SH-SY5Y (cell line): Measurements from ENCODE around the gene GABRA5.

ENCODE experiments used
- GATA2 ChIP-seq: IDR thresholded peaks from 2 replicates; pipeline ENCODE4 v1.6.1; 2011; ENCODE audit warnings: mild to moderate bottlenecking, low read depth, low read length
- GATA3 ChIP-seq: IDR thresholded peaks from 2 replicates; pipeline ENCODE4 v1.6.1; 2011; ENCODE audit warnings: low read depth, mild to moderate bottlenecking, low read length, moderate library complexity

Gene GABRA5

DNA sequence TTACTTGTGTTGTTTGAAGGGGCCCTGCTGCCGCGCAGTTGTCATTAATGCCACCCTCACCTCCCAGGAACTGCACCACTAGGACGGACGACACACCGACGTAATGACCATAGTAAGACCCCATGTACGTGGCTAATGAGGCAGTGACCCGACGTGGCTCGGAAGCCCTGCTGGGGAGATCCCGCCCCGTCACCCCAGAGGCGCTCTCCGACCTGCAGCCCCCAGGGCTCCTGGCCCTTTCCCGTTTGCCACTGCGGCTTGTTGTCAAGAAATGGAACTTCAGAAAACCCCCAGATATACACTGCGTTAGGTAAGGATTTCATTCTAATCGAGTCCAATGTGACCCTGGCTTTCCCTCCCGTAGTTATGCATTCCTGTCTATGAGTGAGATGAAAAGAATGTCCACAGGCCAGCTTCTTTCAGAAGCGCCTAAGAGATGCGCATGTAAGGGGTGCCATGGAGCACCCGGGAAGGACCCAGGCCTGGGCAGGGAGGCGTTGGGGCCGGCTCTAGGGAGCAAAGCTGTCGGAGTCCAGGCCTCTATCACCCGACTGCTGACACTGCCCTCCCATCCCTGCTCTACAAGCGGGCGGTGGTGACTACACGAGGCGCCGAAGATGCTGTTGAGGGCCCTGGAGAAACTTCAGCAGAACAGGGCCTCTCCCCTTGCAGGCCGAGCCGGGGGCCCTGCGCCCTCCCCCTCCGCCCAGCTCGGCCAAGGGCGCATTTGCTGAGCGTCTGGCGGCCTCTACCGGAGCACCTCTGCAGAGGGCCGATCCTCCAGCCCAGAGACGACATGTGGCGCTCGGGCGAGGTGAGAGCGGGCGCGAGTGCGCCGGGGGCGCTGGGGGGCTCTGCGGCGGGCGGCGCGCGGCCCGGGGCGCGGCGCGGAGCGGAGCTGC lies at the start of gene GABRA5:
GABRA5 (plus strand) TSS at position 765 of the 902 bp plus-strand sequence. CDS start 2,187 bp downstream, outside the sequence.
- TF ChIP-seq GATA2 = no peak
- no peak for TF ChIP-seq GATA3

DNA sequence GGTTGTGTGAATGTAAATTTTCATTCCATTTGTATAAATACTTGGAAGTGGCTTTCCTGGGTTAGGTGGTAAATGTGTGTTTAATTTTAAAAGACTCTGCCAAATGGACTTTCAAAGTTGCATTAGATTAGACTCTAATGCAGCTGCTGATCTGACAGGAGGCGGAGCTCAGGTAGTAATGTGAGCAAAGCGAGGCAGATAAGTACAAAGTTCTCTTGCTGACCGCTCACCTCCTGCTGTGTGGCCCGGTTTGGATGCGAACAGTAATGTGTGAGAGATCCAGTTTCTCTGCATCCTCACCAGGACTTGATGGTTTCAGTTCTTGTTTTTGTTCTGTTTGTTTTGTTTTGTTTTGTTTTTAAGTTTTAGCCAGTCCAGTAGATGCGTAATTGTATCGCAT lies 34.9 kb upstream of the GABRA5 start:
- TF ChIP-seq GATA2 = no peak
- TF ChIP-seq GATA3 = no peak

DNA sequence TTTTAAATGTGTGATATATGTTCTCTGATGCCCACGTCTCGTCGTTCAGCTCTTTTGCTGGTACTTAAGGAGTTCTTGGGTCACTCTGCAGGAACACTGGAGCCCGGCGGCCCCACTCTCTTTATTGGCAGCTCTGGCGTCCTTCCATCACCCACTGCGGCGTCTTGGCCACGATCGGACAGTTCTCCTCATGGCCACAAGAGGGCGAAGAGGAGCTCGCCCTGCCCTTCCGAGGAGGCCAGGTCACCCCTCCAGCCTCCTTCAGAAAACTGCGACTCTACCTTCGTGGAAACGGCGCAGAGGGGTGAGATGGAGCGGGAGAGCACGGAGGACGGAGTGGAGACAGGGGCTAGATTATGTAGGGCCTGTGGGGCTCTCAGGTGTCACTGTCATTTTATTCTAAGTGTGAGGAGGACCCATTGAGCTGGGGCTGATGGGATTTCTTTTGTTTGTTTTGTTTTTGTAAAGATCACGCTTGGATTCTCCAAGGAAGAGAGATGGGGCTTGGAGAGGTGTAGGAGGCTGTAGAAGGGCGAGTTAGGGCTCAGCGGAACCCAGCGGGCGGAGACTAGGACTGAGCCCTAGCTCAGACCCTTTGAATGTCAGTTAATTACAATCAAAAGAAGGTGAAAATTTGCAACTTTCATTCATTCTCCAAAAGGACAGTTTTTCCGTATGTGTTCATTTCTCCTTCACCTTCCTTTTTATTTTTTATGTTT lies 28.0 kb upstream of the GABRA5 start:
- TF ChIP-seq GATA2 = no peak
- TF ChIP-seq GATA3 = no peak

DNA sequence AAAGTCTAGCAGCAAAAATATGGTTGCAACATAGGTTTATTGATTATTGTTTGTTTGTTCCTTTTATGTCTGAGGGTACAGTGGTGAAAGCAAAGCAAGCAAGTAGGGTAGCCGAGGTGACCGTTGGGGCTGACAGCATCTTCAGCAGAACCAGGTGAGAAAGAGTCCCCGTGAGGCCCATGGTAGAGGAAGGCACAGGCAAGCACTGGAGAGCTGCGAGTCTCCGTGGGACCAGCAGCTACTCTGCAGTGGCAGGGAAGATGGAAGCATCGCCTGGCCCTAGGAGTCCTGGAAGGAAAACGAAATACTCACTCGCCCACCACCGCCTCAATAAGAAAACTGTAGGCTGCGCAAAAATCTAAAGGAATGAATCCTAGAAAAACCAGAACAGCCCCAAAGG lies 25.3 kb upstream of the GABRA5 start:
- no peak for TF ChIP-seq GATA3
- no peak for TF ChIP-seq GATA2

DNA sequence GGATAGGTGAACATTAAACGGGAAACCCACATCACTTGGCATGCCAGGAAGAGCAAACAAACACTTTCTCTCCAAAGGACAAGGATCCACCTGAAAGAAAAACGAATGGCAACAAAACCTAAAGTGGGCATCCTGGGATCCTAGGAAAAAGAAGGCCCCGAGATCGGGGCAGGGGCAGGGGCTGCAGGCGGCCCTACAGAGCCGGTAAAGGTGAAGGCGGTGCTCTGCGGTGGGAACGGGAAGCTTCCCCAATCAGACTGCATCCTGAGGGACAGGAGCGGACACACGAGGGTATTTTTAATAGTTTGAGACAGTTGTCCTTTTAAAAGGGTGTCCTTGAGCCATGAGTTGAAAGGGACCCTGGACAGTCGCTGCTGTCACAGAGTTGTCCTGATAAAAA lies 24.9 kb upstream of the GABRA5 start:
- no peak for TF ChIP-seq GATA2
- no peak for TF ChIP-seq GATA3

DNA sequence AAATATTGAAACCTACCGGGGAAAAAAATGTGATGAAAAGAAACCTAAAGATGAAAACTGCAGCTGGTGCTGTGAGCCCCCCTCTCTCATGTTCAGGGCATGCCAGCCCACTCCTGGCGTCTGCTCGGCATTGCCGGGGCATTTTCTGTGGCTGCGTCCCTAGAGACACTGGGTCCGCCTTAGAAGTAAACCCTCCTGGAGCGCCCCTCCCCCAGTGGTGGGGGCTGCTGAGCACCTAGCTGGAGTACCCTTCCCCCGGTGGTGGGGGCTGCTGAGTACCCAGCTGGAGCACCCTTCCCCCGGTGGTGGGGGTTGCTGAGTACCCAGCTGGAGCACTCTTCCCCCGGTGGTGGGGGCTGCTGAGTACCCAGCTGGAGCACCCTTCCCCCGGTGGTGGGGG lies 24.5 kb upstream of the GABRA5 start:
- TF ChIP-seq GATA2 = no peak
- no peak for TF ChIP-seq GATA3

DNA sequence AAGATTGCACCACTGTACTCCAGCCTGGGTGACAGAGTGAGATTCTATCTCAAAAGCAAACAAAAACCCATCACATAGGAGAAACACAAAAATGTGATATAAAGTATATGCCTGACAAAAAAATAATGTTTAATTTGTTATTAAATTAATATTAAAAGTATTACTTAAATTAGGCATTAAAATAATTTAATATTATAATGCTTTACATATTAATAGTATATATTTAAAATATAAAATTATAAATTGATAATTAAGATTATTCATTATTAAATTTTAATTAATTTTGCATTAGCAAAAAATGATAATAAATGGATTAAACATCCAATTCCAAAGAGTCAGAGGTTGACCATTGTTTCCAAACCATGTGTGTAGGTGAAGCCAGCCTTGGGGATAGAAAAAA lies 22.0 kb upstream of the GABRA5 start:
- TF ChIP-seq GATA2 (no peak), GATA3 (no peak)

DNA sequence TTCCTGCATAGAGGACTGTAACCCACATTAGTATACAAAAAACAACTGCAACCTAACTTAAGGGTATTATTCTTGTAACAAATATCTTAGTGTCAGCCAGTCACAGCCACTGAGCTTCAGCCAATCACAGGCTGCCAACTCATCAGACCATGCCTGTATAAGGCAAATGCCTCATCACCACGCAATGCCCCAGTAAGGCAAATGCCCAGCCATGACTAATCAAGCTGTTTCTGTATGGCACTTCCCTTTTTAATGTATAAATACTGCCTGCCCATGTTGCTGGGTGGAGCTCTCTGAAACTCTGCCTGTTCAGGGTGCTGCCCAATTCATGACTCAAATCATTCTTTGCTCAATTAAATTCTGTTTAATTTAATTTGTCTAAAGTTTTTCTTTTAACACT lies 18.4 kb upstream of the GABRA5 start:
- TF ChIP-seq GATA3 (no peak), GATA2 (no peak)

DNA sequence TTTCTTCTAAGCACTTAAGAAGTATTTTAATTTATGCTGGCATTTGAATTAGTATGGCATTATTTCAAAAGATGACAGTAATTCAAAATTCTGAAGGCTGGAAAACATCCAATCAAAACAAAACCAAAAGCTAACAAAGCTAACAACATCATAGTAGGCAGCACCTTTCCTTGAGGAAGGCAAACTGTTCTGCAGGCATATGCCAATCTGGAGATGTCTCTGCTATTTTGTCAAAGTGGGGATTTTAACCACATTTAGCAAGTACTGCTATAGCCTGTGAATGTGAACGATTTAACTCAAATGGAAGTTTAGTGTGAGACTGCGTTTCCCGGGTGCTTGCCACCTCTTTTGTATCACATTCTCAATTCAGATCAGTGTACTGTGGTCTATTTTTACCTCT lies 16.7 kb upstream of the GABRA5 start:
- TF ChIP-seq GATA3 (no peak), GATA2 (no peak)

DNA sequence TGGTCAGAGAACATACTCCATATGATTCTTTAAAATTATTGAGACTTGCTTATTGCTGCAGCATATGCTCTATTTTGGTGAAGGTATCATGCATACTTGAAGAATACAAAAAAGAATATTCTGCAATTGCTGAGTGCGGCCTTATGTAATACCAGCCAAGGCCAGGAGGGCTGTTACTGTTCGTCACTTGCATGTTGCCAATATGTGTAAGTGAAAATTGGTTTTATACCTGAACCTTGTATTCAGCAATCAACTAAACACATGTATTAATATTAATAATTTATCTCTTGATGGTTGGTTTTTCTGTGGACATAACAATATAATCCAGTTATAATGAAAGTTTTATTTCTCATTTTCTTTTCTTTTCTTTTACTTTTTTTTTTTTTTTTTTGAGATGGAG lies 13.9 kb upstream of the GABRA5 start:
- TF ChIP-seq GATA3 = no peak
- TF ChIP-seq GATA2 = no peak

DNA sequence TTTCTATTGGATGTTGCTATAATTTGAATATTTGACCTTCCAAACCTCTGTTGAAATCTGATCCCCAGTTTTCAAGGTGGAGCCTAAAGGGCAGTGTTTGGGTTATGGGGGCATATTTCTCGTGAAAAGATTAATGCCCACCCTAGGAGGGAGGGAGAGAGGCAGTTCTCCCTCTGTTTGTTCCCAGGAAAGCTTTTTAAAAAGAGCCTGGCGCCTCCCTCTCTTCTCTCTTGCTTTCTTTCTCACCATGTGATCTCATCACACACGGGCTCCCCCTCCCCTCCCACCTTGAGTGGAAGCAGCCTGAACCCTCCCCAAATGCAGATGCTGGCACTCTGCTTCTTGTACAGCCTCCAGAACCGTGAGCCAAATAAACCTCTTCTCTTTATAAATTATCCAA lies 12.4 kb upstream of the GABRA5 start:
- no peak for TF ChIP-seq GATA2
- no peak for TF ChIP-seq GATA3

DNA sequence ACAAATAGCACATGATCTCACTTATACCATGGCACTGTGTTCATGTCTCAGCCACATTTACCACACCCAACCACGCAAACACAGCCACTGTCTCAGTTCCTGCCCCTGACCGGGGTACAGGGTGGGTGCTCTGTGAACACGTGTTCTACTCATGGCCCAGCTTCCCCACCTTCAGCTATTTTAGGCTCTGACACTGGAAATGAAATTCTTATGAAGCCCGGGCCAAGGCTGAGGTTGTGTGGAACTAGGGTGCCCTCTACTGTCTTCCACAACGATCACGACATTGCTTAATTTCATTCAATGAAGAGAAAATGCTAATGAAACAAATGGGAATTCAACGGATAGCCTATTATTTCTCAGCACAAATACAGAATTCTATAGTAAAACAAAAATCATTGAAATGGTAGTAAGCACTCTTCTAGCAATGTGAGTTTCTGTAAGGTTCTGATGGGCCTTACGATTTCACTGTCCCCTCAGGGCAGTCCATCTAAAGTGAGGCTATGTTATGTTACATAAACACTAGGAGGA lies 2.1 kb upstream of the GABRA5 start:
- no peak for TF ChIP-seq GATA3
- TF ChIP-seq GATA2 = no peak

DNA sequence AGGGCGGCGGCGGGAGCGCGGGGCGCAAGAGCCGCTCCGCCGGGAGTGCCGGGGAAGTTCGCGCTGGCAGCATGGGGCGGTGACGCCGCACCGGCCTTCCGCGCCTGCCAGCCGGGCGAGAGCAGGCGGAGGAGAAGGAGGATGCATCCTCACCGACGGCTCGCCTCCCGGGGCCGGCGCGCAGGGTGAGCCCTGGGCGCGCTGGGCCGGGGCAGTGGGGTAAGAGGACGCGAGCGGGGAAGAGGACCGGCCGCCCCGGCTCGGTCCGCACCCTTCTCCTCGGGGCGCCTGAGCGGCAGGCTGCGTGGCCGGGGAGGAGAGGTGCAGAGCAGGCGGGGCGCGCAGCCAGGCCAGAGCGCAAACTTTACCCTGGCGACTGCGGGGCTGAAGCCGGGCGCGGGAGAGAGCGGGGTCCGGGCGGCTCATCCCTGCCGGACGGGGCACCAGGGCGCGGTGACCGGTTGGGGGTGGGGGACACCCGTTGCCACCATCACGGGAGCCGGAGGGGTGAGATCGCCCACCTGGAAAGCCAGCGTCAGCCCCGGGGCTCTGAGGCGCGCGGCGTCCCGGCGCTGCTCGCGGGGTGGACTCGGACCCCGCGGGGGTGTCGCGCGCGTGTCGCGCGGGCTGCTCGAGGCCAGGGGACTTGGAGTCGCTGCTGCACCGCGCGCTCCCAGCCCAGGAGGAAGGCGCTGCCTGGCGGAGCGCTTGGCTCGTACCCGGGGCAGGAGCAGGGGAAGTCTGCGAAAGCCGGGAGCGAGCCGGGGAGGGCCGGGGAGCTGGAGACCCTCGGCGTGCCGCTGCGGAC lies 542 bp downstream of the GABRA5 start:
- no peak for TF ChIP-seq GATA3
- no peak for TF ChIP-seq GATA2

DNA sequence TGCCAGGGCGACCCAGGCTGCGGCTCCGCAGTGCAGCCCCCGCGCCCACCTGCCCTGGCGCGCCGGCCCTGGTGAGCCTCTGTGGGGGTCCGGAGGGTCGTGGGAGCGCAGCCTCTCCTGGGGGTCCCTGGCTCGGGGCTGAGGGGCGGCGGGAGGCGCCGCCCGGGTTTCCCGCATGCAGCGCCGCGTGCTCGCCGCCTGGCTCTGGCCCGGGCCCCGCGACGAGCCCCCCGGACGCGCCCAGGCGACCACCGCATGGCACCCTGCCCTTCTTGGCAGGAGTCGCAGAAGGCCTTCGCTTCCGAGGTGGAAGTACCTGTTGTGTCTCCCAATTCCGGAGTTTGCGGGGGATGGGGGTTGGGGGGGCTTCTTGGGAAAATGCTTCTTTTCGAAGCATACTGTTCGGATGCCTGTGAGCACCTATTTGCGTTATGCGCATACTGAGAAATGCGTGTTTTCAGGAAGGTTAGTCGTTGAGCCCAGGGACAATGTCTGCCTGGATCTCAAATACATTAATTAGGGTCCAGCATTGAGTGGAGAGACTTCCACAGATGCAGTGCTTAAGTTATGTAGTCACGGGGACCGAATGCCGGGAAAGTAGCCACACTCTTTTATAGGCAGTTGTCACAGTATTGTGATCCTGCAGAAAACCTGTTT lies 1.3 kb downstream of the GABRA5 start:
- no peak for TF ChIP-seq GATA3
- TF ChIP-seq GATA2 = no peak
